H1 (cell line): ENCODE data around the gene MEFV. TPM values are rescaled to one million over a fixed set of nuclear protein-coding genes. Genes with fewer than 3 reads are reported as not detected.

Source experiments
- ATF2 ChIP-seq: IDR thresholded peaks from 2 replicates; pipeline ENCODE4 v1.6.1; 2012; ENCODE audit warnings: low read length, inconsistent platforms
- EZH2 ChIP-seq: fragments of 200-600 bp; sonication (generic); IDR thresholded peaks from 2 replicates; pipeline ENCODE4 v1.7.1; 2012; ENCODE audit warnings: low read depth, mild to moderate bottlenecking, moderate library complexity, low read length, inconsistent platforms; ENCODE audit not compliant: severe bottlenecking
- KDM4A ChIP-seq: IDR thresholded peaks from one replicate; pipeline ENCODE4 v1.7.1; 2012; ENCODE audit warnings: low read depth, mild to moderate bottlenecking, moderate library complexity, low read length, inconsistent platforms; ENCODE audit not compliant: severe bottlenecking
- MAX ChIP-seq: IDR thresholded peaks from 2 replicates; pipeline ENCODE4 v1.6.1; 2012; ENCODE audit warnings: inconsistent platforms
- SP1 ChIP-seq: IDR thresholded peaks from 2 replicates; pipeline ENCODE4 v1.6.1; 2011; ENCODE audit warnings: low read depth, low read length
- TBP ChIP-seq: IDR thresholded peaks from 2 replicates; pipeline ENCODE4 v1.6.1; 2011; ENCODE audit warnings: low read depth, low read length, improper control_type of control experiment
- polyA plus RNA-seq, 7 experiments: library from polyadenylated mRNA; depleted of rRNA in 3 of 7; stranded (reverse) in 5 of 7; unstranded in 2 of 7; fragments of >200 nt in 5 of 7; fragments of 200-250 nt in 2 of 7; gene quantifications; 1 replicate in 5 of 7; 2 replicates in 1 of 7; 4 replicates in 1 of 7; pipeline versions ENCODE4 v1.2.1 to v1.2.3, GENCODE V29; 2011 to 2013; ENCODE audit warnings: missing spikeins in 2 of 7, mixed read lengths in 2 of 7
- total RNA-seq: library from RNA; stranded (reverse); fragmentation: NEBNext Ultra II Directional; extraction: Animal tissue kit (Norgen Biotek cat#: 25700); gene quantifications from 2 replicates; pipeline ENCODE4 v1.2.1, GENCODE V29; 2021

MEFV gene
- total and polyA plus RNA-seq, 2 of the 8 experiments (the other 6 are each of a cell fraction or from before 2014, with no cell fraction given), result 0.03 TPM; not detected in 1

GRCh38 chr16:3235856-3236669 is 20.4 kb downstream of the MEFV start (continued):
- TF ChIP-seq ATF2, result no peak
- TF ChIP-seq MAX, result no peak
- TF ChIP-seq EZH2, result no peak
- no peak for TF ChIP-seq SP1
- TF ChIP-seq KDM4A, result no peak
- TF ChIP-seq TBP, result no peak
